Measurements from ENCODE around the gene CASZ1. TPM values are rescaled to one million over a fixed set of nuclear protein-coding genes. Genes with fewer than 3 reads are reported as not detected.

Gene CASZ1
- polyA plus RNA-seq, 1 experiment = 0.64 TPM

GRCh38 chr1:10704368-10704882 lies 92.0 kb downstream of the CASZ1 start:
- CTCF ChIA-PET = no interaction called here
- Histone ChIP-seq H3K27me3 (ENCODE audit: control insufficient read depth, insufficient read depth, low read length) (peaks cover 16% of the 10 kb centered on the region), H3K4me3 (ENCODE audit: low read depth, low read length) (no peak overlapping the region), H3K36me3 (ENCODE audit: control insufficient read depth, insufficient read depth, low read length) (no peaks in the 10 kb centered on the region)
- TF ChIP-seq CTCF (IDR thresholded peaks at IDR 0.05; ENCODE audit: insufficient read depth, low read depth, low read length) = no peak
- POLR2A ChIA-PET = no interaction called here
- no peak for DNase-seq (ENCODE audit: low read depth)

DNA sequence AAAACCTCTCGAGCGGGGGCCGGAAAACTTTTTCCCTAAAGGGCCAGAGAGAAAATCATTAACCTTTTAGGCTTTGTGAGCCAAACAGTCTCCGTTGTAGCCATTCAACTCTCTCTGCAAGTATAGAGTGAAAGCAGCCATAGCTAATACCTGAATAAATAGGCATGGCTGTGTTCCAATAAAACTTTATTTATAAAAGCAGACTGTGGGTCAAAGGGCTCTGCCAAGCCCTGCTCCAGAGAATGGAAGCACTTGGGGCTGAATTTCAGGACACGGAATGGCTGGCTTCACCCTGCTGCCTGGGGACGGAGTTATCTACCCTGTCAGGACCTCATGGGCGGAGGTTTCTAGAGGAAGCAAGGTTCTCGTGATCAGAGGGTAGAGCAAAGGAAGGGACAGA lies 92.7 kb downstream of the CASZ1 start:
- no peak for TF ChIP-seq CTCF (IDR thresholded peaks at IDR 0.05; ENCODE audit: insufficient read depth, low read depth, low read length)
- H3K36me3 ChIP-seq (ENCODE audit: control insufficient read depth, insufficient read depth, low read length) = no peaks in the 10 kb centered on the region
- ChIA-PET CTCF (no interaction called here), POLR2A (no interaction called here)
- peaks cover 20% of the 10 kb centered on the region for H3K27me3 ChIP-seq (ENCODE audit: control insufficient read depth, insufficient read depth, low read length)
- H3K4me3 ChIP-seq (ENCODE audit: low read depth, low read length) = no peak overlapping the region
- DNase-seq (ENCODE audit: low read depth) = no peak

DNA sequence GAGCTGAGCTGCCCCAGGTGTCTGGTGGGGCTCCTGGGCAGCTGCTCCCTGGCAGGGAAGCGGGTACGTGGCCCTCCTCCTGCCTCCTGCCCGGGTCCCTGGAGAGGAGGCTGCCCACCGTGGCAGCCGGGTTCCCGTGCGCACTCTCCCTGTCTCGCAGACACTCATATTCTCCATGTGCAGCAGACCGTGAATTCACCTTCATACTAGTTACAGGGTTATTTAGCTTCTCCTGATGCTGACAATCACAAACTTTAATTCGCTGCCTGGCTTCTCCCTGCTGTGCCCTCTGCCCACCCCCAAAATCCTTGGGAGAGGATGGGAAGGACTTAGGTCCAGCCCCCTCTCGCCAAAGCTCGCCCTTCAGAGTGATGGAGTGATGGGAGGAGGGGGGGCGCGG lies 95.3 kb downstream of the CASZ1 start:
- no peak for DNase-seq (ENCODE audit: low read depth)
- ChIA-PET CTCF (interaction anchor here (1.1 kb wide), 1 partner anchor 61 kb away, joined by 3 read pairs; no protein-coding TSS in a partner anchor), POLR2A (no interaction called here)
- TF ChIP-seq CTCF (IDR thresholded peaks at IDR 0.05; ENCODE audit: insufficient read depth, low read depth, low read length) = no peak
- Histone ChIP-seq H3K4me3 (ENCODE audit: low read depth, low read length) (no peak overlapping the region), H3K36me3 (ENCODE audit: control insufficient read depth, insufficient read depth, low read length) (no peaks in the 10 kb centered on the region), H3K27me3 (ENCODE audit: control insufficient read depth, insufficient read depth, low read length) (peaks cover 17% of the 10 kb centered on the region)

- no peak for TF ChIP-seq CTCF (IDR thresholded peaks at IDR 0.05; ENCODE audit: insufficient read depth, low read depth, low read length)
- Histone ChIP-seq H3K4me3 (ENCODE audit: low read depth, low read length) (no peak overlapping the region), H3K27me3 (ENCODE audit: control insufficient read depth, insufficient read depth, low read length) (peaks cover 12% of the 10 kb centered on the region), H3K36me3 (ENCODE audit: control insufficient read depth, insufficient read depth, low read length) (no peaks in the 10 kb centered on the region)
- POLR2A ChIA-PET = no interaction called here
- DNase-seq (ENCODE audit: low read depth) = no peak
- CTCF ChIA-PET = no interaction called here
These were observed 97.0 kb downstream of the CASZ1 start for GRCh38 chr1:10699470-10699835.

DNA sequence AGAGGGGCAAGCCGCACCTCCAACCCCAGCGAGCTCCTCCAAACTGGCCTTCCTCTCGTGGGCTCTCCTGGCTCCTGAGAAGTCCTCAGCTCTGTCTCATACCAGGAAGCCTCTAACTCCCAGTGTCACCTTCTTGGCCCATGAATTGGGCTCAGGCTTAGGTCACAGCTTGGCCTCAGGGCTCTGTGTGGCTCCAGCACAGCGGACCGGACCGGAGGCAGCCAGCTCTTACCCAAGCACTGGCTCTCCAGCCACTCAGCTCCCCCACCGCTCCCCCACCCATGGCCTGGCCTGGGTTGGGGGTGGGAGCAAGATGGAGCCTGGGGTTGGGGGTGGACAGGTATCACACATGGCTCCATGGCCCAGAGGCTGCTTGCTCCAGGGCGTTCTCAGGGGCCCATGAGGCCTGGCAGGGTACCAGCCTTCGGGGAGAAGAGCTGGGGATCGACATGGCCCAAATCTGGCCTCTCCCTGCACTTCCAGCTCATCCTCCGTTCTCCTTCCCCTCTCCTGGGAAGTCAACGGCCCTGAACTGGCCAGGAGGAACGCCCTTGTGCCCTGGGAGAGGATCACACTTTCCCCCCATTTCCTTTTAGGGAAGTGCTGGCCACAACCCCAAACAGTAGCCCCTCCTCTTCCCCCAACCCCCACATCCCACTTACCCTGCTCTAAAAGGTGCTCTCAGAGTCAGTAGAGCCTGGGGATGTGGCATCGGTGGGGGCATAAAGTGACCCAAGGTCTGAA lies 97.5 kb downstream of the CASZ1 start:
- Histone ChIP-seq H3K4me3 (ENCODE audit: low read depth, low read length) (no peak overlapping the region), H3K36me3 (ENCODE audit: control insufficient read depth, insufficient read depth, low read length) (no peaks in the 10 kb centered on the region), H3K27me3 (ENCODE audit: control insufficient read depth, insufficient read depth, low read length) (peaks cover 12% of the 10 kb centered on the region)
- CTCF ChIA-PET = interaction anchor here (0.7 kb wide), 1 partner anchor 57 kb away, joined by 3 read pairs; no protein-coding TSS in a partner anchor
- TF ChIP-seq CTCF (IDR thresholded peaks at IDR 0.05; ENCODE audit: insufficient read depth, low read depth, low read length) = no peak
- DNase-seq (ENCODE audit: low read depth) = no peak
- POLR2A ChIA-PET = no interaction called here
